A549 (cell line): Measurements from ENCODE around the gene PITPNM3. TPM values are rescaled to one million over a fixed set of nuclear protein-coding genes. Genes with fewer than 3 reads are reported as not detected.

Source experiments
- ATAC-seq, 2 experiments: fragments of 200-7000 bp in 1 of 2; fragments of >200 bp in 1 of 2; cut with Nextera tagmentation in 1 of 2; cut with Tn5 transposase in 1 of 2; 3 replicates each; pipeline versions ENCODE4 v1.8.0 to v1.9.1; 2018 to 2020; ENCODE audit warnings: mild to moderate bottlenecking in 1 of 2, moderate library complexity in 1 of 2
- CTCF ChIA-PET: fragments of 300-600 bp; sonication (Branson Sonifier 250); formaldehyde crosslinking; extraction: SDS; loops from one replicate; lab custom pipeline; 2021; ENCODE audit warnings: antibody characterized with exemption, inconsistent platforms; lab: Yijun Ruan, JAX
- POLR2A ChIA-PET: fragments of 350-600 bp; formaldehyde crosslinking; extraction: SDS; loops from one replicate; lab custom pipeline; 2021; ENCODE audit warnings: antibody characterized with exemption, inconsistent platforms; lab: Yijun Ruan, JAX
- DNase-seq, 2 experiments: peaks; one replicate each; pipeline versions ENCODE4 v3.0.0 to v3.0.0-alpha.2; 2011 to 2016; ENCODE audit warnings: low read depth in 1 of 2, low spot score in 1 of 2
- FAIRE-seq: peaks from 2 replicates; lab custom pipeline; 2011; peaks lifted over from hg19 to GRCh38; lab: Jason Lieb, UNC
- H3K27ac ChIP-seq, 2 experiments: fragments of >200 bp; sonication (Bioruptor Twin); formaldehyde crosslinking; 3 replicates each; pipeline ENCODE4 v1.5.1; 2016 to 2017
- H3K4me1 ChIP-seq: fragments of >200 bp; sonication (Bioruptor Twin); formaldehyde crosslinking; 3 replicates; pipeline ENCODE4 v1.6.1; 2016
- H3K4me2 ChIP-seq: fragments of >200 bp; sonication (Bioruptor Twin); formaldehyde crosslinking; 3 replicates; pipeline ENCODE4 v1.6.1; 2016
- H3K4me3 ChIP-seq: fragments of >200 bp; sonication (Bioruptor Twin); formaldehyde crosslinking; 3 replicates; pipeline ENCODE4 v1.5.1; 2016
- H3K9me3 ChIP-seq: fragments of >200 bp; sonication (Bioruptor Twin); formaldehyde crosslinking; 3 replicates; pipeline ENCODE4 v1.6.1; 2016
- BHLHE40 ChIP-seq: IDR thresholded peaks from 2 replicates; pipeline ENCODE4 v1.6.1; 2012; ENCODE audit warnings: low read depth, low read length, inconsistent platforms
- CHD4 ChIP-seq: fragments of 200-600 bp; sonication (generic); IDR thresholded peaks from 2 replicates; pipeline ENCODE4 v1.6.1; 2016; ENCODE audit warnings: antibody characterized with exemption, mild to moderate bottlenecking, borderline replicate concordance
- E2F6 ChIP-seq: IDR thresholded peaks from 2 replicates; pipeline ENCODE4 v1.6.1; 2012; ENCODE audit warnings: low read depth, borderline replicate concordance
- EHF ChIP-seq: fragments of 250-450 bp; sonication (Bioruptor Pico); IDR thresholded peaks from 2 replicates; pipeline ENCODE4 v1.5.0; 2020; ENCODE audit warnings: mild to moderate bottlenecking
- EHMT2 ChIP-seq: fragments of 200-600 bp; sonication (generic); IDR thresholded peaks from 2 replicates; pipeline ENCODE4 v1.6.1; 2016; ENCODE audit warnings: antibody characterized with exemption, low read depth, mild to moderate bottlenecking, moderate library complexity
- ESRRA ChIP-seq: fragments of 150-350 bp; IDR thresholded peaks from 2 replicates; pipeline ENCODE4 v1.6.1; 2014; ENCODE audit warnings: mild to moderate bottlenecking, low read length, borderline replicate concordance
- HDAC2 ChIP-seq: fragments of 200-600 bp; sonication (generic); IDR thresholded peaks from 2 replicates; pipeline ENCODE4 v1.6.1; 2016
- HOXA7 ChIP-seq: fragments of 250-450 bp; sonication (Bioruptor Pico); IDR thresholded peaks from 2 replicates; pipeline ENCODE4 v1.5.0; 2020; ENCODE audit warnings: mild to moderate bottlenecking, moderate library complexity
- HOXB5 ChIP-seq: fragments of 250-450 bp; sonication (Bioruptor Pico); IDR thresholded peaks from 2 replicates; pipeline ENCODE4 v1.5.0; 2020; ENCODE audit warnings: mild to moderate bottlenecking, moderate library complexity
- MAZ ChIP-seq: fragments of 150-350 bp; IDR thresholded peaks from 2 replicates; pipeline ENCODE4 v1.6.1; 2014; ENCODE audit warnings: antibody characterized with exemption, low read depth, low read length, borderline replicate concordance
- NR3C1 ChIP-seq: fragments of >200 bp; sonication (Bioruptor Twin); formaldehyde crosslinking; IDR thresholded peaks from 3 replicates; pipeline ENCODE4 v1.6.1; 2017
- PBX3 ChIP-seq: IDR thresholded peaks from 2 replicates; pipeline ENCODE4 v1.6.1; 2012
- PHF8 ChIP-seq: fragments of 200-600 bp; sonication (generic); IDR thresholded peaks from 2 replicates; pipeline ENCODE4 v1.6.1; 2016; ENCODE audit warnings: low read depth, mild to moderate bottlenecking, antibody characterized with exemption, moderate library complexity, borderline replicate concordance
- RAD21 ChIP-seq, 2 experiments: fragments of >200 bp in 1 of 2; sonication (Bioruptor Twin) in 1 of 2; formaldehyde crosslinking in 1 of 2; IDR thresholded peaks in 1 of 2; conservative IDR thresholded peaks in 1 of 2; 2 replicates in 1 of 2; 3 replicates in 1 of 2; pipeline ENCODE4 v1.6.1; 2012 to 2018; ENCODE audit warnings: inconsistent platforms in 1 of 2
- RCOR1 ChIP-seq: fragments of 150-350 bp; IDR thresholded peaks from 2 replicates; pipeline ENCODE4 v1.6.1; 2014; ENCODE audit warnings: antibody characterized with exemption, low read length, low read depth
- RNF2 ChIP-seq: fragments of 200-600 bp; sonication (generic); IDR thresholded peaks from 2 replicates; pipeline ENCODE4 v1.6.1; 2016; ENCODE audit warnings: low read depth, mild to moderate bottlenecking, antibody characterized with exemption, moderate library complexity, borderline replicate concordance
- SREBF2 ChIP-seq: fragments of 450-650 bp; IDR thresholded peaks from 2 replicates; pipeline ENCODE4 v1.6.1; 2014; ENCODE audit warnings: mild to moderate bottlenecking, moderate library complexity
- TFCP2L1 ChIP-seq: fragments of 250-450 bp; sonication (Bioruptor Pico); IDR thresholded peaks from 2 replicates; pipeline ENCODE4 v1.5.0; 2021; ENCODE audit warnings: mild to moderate bottlenecking
- TP53 ChIP-seq: fragments of 250-450 bp; sonication (Bioruptor Pico); IDR thresholded peaks from 2 replicates; pipeline ENCODE4 v1.5.0; 2021; ENCODE audit warnings: mild to moderate bottlenecking, moderate library complexity
- ZFP36 ChIP-seq: fragments of 450-650 bp; IDR thresholded peaks from 2 replicates; pipeline ENCODE4 v1.6.1; 2014; ENCODE audit warnings: borderline replicate concordance; ENCODE audit not compliant: partially characterized antibody
- ZNF302 ChIP-seq: fragments of 250-450 bp; sonication (Bioruptor Pico); IDR thresholded peaks from 2 replicates; pipeline ENCODE4 v1.9.0; 2021; ENCODE audit warnings: inconsistent platforms, mild to moderate bottlenecking, moderate library complexity
- WGBS: methylation state at CpG from one replicate; pipeline ENCODE4 v1.1.6; 2017; ENCODE audit errors: missing lambda C conversion rate; 5-methylcytosine and 5-hydroxymethylcytosine counted together
- polyA plus RNA-seq, 4 experiments: library from polyadenylated mRNA; depleted of rRNA in 3 of 4; stranded (reverse); fragments of >200 nt; fragmentation: RNase III in 1 of 4; extraction: RNeasy Plus Mini Kit Qiagen cat#74134 plus additional on column Dnase treatment in 1 of 4; gene quantifications; 2 replicates in 3 of 4; 3 replicates in 1 of 4; pipeline ENCODE4 v1.2.3, GENCODE V29; 2011 to 2017
- TF ChIP-seq, protein P1 (sequence below): fragments of 250-450 bp; sonication (Bioruptor Pico); IDR thresholded peaks from 2 replicates; pipeline ENCODE4 v1.5.0; 2020; ENCODE audit warnings: low read depth, mild to moderate bottlenecking, moderate library complexity
- TF ChIP-seq, protein P2 (sequence below): fragments of 450-650 bp; IDR thresholded peaks from 2 replicates; pipeline ENCODE4 v1.6.1; 2014; ENCODE audit warnings: antibody characterized with exemption
- TF ChIP-seq, protein P3 (sequence below): fragments of 250-450 bp; sonication (Bioruptor Pico); IDR thresholded peaks from 2 replicates; pipeline ENCODE4 v1.5.0; 2021; ENCODE audit warnings: mild to moderate bottlenecking, moderate library complexity, borderline replicate concordance
- TF ChIP-seq, protein P4 (sequence below): IDR thresholded peaks from 2 replicates; pipeline ENCODE4 v1.6.1; 2012
- TF ChIP-seq, protein P5 (sequence below): fragments of 150-350 bp; IDR thresholded peaks from 2 replicates; pipeline ENCODE4 v1.6.1; 2014; ENCODE audit warnings: low read depth, mild to moderate bottlenecking, low read length

Gene PITPNM3
- polyA plus RNA-seq, 2 of the 4 experiments (the other 2 are of a cell fraction), result 0.80 to 2.2 TPM

DNA sequence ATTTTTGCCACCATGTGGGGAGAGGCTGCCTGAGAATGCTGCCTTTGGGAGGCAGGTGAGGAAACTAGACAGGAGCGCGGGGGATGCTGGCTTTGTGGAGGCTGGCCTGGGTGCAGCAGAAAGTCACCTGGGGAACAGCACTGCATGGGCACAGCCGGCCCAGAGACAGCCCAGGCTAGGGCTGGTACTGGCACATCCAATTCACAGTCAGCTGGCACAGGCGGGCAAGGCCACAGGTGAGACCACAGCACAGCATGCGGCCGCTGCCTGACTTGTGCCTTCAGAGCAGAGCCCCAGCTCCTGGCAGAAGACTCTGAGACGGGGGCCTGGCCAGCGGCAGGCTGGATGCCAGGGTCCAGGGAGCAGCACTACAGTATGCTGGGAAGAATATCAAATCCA is 16.6 kb upstream of the PITPNM3 start:
- no peak for DNase-seq
- POLR2A ChIA-PET, result no interaction called here
- TF ChIP-seq, protein P1, sequence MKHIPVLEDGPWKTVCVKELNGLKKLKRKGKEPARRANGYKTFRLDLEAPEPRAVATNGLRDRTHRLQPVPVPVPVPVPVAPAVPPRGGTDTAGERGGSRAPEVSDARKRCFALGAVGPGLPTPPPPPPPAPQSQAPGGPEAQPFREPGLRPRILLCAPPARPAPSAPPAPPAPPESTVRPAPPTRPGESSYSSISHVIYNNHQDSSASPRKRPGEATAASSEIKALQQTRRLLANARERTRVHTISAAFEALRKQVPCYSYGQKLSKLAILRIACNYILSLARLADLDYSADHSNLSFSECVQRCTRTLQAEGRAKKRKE (CRISPR knock-in tag), result no peak
- TF ChIP-seq HOXB5, result no peak
- TF ChIP-seq EHMT2, result no peak
- TF ChIP-seq ESRRA, result no peak
- no peak for TF ChIP-seq HOXA7 (CRISPR knock-in tag)
- no peak for TF ChIP-seq MAZ
- no peak for TF ChIP-seq SREBF2
- TF ChIP-seq PBX3, result no peak
- TF ChIP-seq ZFP36, result no peak
- no peak for TF ChIP-seq BHLHE40
- TF ChIP-seq, all 56 proteins: peak for 0
- FAIRE-seq, result no peak
- WGBS, result 90% methylated on average over 5 of the region's 8 CpGs
- Histone ChIP-seq H3K4me2 (no peak overlapping the region), H3K27ac (no peak overlapping the region), H3K4me3 (no peak overlapping the region), H3K9me3 (no peaks in the 10 kb centered on the region), H3K4me1 (0 out of 3 replicates have a peak, but pooled peaks cover 5% of the 10 kb centered on the region)
- ATAC-seq, result no peak; a peak in 2 of 6 replicates
- CTCF ChIA-PET, result interaction anchor here (1.0 to 7.9 kb wide), 4 partner anchors 11 to 100 kb away, joined by 3 to 46 read pairs (median 3); no protein-coding TSS in a partner anchor

GRCh38 chr17:6571452-6571781 is 15.1 kb upstream of the PITPNM3 start:
- ChIA-PET POLR2A (no interaction called here), CTCF (interaction anchor here (7.9 kb wide), 1 partner anchor 99 kb away, joined by 46 read pairs; no protein-coding TSS in a partner anchor)
- no peak for DNase-seq
- WGBS, result 81% methylated on average over 7 of the region's 7 CpGs
- H3K27ac ChIP-seq, result no peak overlapping the region
- H3K4me1 ChIP-seq, result 0 out of 3 replicates have a peak, but pooled peaks cover 8% of the 10 kb centered on the region
- no peak for TF ChIP-seq TFCP2L1 (CRISPR knock-in tag)
- TF ChIP-seq PBX3, result no peak
- TF ChIP-seq, protein P2, sequence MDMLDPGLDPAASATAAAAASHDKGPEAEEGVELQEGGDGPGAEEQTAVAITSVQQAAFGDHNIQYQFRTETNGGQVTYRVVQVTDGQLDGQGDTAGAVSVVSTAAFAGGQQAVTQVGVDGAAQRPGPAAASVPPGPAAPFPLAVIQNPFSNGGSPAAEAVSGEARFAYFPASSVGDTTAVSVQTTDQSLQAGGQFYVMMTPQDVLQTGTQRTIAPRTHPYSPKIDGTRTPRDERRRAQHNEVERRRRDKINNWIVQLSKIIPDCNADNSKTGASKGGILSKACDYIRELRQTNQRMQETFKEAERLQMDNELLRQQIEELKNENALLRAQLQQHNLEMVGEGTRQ, result no peak
- TF ChIP-seq, protein P3, sequence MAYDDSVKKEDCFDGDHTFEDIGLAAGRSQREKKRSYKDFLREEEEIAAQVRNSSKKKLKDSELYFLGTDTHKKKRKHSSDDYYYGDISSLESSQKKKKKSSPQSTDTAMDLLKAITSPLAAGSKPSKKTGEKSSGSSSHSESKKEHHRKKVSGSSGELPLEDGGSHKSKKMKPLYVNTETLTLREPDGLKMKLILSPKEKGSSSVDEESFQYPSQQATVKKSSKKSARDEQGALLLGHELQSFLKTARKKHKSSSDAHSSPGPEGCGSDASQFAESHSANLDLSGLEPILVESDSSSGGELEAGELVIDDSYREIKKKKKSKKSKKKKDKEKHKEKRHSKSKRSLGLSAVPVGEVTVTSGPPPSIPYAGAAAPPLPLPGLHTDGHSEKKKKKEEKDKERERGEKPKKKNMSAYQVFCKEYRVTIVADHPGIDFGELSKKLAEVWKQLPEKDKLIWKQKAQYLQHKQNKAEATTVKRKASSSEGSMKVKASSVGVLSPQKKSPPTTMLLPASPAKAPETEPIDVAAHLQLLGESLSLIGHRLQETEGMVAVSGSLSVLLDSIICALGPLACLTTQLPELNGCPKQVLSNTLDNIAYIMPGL (CRISPR knock-in tag), result no peak
- TF ChIP-seq RAD21 (conservative IDR thresholded peaks at IDR 0.05 in 1 of 2, IDR thresholded peaks at IDR 0.05 in 1 of 2), result no peak
- no peak for TF ChIP-seq PHF8
- no peak for TF ChIP-seq HDAC2
- no peak for TF ChIP-seq ZNF302 (CRISPR knock-in tag)
- no peak for TF ChIP-seq NR3C1
- TF ChIP-seq, protein P4, sequence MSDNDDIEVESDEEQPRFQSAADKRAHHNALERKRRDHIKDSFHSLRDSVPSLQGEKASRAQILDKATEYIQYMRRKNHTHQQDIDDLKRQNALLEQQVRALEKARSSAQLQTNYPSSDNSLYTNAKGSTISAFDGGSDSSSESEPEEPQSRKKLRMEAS, result no peak
- TF ChIP-seq, protein P5, sequence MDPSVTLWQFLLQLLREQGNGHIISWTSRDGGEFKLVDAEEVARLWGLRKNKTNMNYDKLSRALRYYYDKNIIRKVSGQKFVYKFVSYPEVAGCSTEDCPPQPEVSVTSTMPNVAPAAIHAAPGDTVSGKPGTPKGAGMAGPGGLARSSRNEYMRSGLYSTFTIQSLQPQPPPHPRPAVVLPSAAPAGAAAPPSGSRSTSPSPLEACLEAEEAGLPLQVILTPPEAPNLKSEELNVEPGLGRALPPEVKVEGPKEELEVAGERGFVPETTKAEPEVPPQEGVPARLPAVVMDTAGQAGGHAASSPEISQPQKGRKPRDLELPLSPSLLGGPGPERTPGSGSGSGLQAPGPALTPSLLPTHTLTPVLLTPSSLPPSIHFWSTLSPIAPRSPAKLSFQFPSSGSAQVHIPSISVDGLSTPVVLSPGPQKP, result no peak
- TF ChIP-seq RNF2, result no peak
- no peak for TF ChIP-seq BHLHE40
- no peak for TF ChIP-seq SREBF2
- TF ChIP-seq EHF (CRISPR knock-in tag), result no peak
- TF ChIP-seq RCOR1, result no peak
- TF ChIP-seq E2F6, result no peak
- TF ChIP-seq CHD4, result no peak
- TF ChIP-seq TP53 (CRISPR knock-in tag), result no peak
- TF ChIP-seq, all 56 proteins: peak for 0
- Histone ChIP-seq H3K4me2 (no peak overlapping the region), H3K9me3 (no peaks in the 10 kb centered on the region), H3K4me3 (no peak overlapping the region)
- no peak for FAIRE-seq
- no peak for ATAC-seq
